GM12872 (cell line): ENCODE results near the gene BLTP1.

ENCODE experiments used
- CTCF ChIP-seq: IDR thresholded peaks from 3 replicates; pipeline ENCODE4 v1.5.1; 2011; ENCODE audit warnings: low read depth, mild to moderate bottlenecking, low read length, moderate library complexity; ENCODE audit not compliant: insufficient read depth

BLTP1 gene

DNA sequence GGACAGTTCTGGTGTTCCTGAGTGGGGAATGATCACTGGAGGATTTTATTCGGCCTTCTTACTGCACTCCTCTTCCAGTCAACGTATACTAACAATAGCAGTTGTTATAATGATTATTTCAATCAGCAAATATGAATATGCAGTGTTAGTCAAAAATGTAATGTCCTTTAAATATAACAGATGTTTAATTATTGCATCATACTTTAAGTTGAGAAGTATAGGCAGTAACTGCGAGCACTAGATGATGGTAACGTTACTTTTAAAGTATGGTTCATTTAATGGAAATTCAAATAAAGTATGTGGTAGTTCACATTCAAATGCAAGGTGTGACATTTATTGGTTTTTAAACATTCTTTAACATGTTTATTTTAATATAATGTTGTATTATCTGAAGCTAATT is 5.5 kb upstream of the BLTP1 start:
- TF ChIP-seq CTCF = no peak

GRCh38 chr4:122150931-122151330 is 1.2 kb upstream of the BLTP1 start:
- TF ChIP-seq CTCF = no peak

- TF ChIP-seq CTCF = no peak
Measured at GRCh38 chr4:122152711-122153226, 638 bp downstream of the BLTP1 start.

DNA sequence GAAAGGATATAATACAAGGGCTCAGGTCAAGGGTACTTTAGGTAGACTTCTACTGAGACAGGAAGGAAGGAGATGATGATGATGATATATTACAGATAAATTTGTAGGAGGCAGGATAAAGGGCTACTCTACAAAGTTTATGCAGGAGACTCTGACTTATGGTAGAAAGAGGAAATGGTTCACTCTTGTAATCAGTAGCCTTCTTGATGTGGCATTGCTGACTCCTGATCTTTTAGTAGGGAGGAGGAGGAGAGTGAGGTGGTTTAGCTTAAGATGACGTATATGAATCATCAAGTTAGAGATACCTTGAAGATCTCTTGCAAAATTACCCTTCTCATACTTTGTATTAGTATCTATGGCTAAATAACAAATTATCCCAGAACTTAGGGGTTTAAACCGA is 4.7 kb downstream of the BLTP1 start:
- no peak for TF ChIP-seq CTCF

- TF ChIP-seq CTCF = no peak
Measured at GRCh38 chr4:122163301-122163700, 11.2 kb downstream of the BLTP1 start.

- TF ChIP-seq CTCF = no peak
Measured at GRCh38 chr4:122163767-122164166, 11.6 kb downstream of the BLTP1 start.

DNA sequence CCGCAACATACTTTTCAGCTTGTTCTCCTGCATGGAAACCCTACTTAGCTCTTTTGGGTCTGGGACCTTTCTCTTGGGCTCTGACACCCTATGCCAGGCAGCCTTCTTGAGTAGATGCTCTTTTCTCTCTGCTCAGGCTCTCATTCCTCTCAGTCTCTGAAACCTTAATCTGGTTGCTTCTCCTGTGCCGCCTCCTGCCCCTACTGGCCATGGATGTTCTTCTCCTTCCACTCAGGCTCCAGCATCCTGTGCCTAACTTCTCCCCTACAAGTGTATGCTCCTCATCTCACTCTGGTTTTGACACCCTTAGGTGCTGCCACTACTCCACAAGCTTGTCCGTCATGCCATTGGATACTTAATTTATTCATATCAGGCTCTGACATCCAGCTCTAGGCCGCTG is 15.2 kb downstream of the BLTP1 start:
- TF ChIP-seq CTCF = no peak

GRCh38 chr4:122170775-122171174 is 18.6 kb downstream of the BLTP1 start:
- no peak for TF ChIP-seq CTCF
